NCI-H748 (cell line): Measurements from ENCODE around the gene TRPM1.

Experiments used
- DNase-seq: peaks from one replicate; lab custom pipeline; 2025; ENCODE audit not compliant: unreplicated experiment; lab: John Stamatoyannopoulos, UW

The TRPM1 gene

DNA sequence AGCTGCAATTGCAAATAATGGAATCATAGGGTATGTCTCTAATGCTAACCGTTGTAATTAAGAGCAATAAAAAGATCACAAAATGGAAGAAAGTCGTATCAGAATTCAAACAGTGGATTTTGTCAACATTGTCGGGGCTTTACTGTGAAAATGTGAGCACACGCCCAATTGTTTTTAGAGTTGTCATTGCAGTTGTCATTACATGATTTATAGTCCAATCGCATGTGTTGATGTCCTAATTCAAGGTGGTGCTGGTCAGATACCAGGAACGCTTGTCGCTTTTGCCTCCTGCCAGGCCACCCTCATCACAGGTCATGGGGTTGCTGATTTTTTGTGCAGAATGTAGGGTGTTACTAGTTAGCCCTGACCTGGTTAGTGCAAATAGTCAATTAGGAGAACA lies 16.2 kb downstream of the TRPM1 start:
- peak; percentile 3 for DNase-seq

DNA sequence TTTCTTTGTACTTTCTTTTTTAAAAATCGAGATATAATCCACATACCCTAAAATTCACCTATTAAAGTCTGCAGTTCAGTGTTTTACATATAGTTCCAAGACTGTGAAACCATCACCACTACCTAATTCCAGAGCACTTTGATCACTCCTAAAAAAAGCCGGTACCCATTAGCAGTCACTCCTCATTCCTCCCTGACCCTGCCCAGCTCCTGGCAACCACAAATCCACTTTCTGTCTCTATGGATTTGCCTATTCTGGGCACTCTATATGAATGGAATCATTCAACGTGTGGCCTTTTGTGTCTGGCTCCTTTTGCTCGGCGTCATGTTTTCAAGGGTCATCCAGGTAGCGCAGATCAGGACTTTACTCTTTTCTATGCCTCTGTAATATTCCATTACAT lies 17.3 kb downstream of the TRPM1 start:
- no peak for DNase-seq

DNA sequence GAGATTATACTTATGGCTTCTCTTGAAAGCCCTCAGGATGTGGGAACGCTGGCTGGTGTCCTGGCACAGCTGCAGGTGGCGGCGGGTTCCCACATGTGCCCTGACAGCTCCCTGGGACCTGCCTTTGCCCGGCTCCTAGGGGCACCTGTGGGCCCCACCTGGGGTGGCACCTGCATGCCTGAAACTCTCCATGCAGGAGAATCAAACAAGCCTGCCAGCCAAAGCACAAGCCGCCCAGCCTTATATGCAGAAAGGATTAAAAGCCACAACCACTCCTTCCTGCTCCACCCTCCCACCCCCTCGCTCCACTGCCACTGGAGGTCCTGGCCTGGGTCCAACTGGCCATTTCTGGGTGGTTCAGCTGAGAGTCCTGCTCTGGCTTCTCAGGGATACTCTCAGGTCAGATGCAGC lies 18.1 kb downstream of the TRPM1 start:
- no peak for DNase-seq

DNA sequence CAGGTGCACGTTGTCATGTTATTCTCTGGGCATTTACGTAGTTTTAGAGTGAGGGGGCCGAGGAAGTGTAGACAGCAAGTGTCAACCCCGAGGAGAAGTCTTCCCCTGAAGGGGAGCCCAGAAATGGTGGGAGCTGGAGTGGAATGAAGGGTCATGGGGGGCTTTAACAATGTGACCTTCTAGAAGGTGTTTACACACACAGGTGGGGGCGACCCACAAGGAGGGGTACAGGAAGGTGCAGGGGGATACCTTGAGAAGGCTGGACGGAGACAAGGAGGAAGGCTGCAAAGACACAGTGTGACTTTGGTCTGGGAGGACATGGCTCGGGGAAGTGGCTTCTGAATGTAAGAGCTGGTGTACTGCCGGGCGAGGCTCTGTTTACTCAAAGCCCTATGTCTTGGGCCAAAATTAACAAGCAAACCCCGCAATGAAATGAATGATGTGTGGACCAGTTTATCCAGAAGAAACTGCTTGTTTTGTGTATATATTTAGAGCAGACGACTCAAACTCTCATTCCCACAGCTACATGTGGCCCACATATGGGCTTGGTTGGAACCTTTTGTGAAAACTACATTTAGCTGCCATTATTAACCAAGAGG lies 18.7 kb downstream of the TRPM1 start:
- DNase-seq: no peak

DNA sequence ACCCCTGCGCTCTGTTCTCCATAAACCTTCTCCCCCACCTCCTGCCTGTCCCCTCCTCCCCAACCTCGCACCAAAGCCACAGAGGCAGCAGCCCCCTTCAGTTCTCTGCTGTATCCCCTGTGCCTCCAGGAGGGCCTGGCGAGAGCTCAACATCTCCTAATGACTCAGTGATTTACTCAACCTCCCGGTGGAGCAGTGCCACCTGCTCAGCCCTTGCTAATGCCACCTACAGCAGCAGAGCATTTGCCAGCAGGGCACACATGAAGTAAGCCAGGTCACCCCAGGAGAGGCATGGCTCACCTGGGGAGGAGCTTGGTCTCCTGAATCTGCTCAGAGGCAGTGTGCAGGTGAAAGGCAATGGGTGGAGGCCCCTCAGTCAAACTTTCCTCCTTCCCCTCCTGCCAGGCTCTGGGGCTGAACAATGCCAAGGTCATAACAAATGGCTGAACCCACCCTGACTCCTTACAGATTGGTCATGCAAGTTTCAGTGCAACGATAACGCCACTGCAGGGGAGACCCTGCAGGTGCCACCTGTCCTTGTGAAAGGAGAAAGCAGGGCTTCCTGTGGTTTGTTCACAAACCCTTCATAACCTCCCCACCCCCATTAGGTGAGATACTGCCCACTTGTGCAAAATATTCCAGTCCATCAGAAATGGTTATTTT lies 19.8 kb downstream of the TRPM1 start:
- peak; percentile 30 for DNase-seq

DNA sequence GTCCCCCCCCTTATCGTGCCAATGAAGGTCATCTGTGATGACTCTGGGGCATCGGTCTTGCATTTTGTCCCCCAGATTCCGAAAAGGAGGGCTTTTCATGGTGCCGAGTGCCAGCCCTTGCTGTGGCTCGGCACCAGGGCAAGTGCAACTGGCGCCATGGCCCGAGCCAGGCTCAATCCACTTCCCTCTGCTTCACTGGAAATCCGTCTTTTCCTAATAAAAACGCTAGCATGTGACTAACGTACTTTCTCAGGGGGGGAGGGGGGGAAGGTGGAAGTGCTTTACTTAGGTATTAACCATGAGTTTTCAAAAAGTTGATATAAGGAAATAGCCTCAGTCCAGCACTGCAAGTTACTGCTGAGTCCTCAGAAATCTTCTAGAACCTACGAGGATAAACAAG lies 20.5 kb downstream of the TRPM1 start:
- DNase-seq: no peak

DNA sequence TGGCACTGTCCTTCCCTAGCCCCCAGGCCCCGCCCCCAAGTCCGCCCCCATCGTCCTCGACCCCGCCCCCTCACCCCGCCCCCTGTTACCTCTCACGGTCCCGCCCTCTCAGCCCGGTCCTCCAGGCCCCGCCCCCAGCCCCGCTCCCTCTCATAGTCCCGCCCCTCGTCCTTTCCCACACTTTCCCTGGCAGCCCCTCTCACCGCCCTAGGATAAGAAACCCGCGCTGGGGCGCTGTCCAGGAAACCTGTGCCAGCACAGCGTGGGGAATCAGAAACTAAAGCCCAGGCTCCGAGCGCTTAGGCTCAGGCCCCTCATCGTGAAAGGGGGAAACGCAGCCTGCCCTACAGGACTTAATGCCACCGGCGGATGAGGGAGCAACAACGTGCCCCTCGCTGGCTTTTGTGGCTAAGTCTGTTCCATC lies 20.9 kb downstream of the TRPM1 start:
- no peak for DNase-seq

DNA sequence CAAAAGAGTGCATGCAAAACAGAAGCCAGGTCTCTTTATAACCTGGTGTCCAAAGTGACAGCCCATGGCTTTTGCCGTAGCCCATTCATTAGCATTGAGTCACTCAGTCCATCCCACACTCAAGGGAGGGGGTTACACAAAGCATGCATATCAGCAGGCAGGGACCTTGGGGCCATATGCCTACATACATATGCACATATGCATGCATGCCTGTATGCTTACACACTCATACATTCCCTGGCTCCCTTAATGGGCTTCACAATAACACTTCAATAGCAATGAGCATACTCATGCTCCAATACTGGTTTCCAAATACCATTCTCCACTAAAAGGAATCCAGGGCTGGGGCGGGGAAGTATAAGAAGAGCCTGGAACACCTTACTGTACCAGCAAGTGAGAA lies 22.0 kb downstream of the TRPM1 start:
- no peak for DNase-seq

DNA sequence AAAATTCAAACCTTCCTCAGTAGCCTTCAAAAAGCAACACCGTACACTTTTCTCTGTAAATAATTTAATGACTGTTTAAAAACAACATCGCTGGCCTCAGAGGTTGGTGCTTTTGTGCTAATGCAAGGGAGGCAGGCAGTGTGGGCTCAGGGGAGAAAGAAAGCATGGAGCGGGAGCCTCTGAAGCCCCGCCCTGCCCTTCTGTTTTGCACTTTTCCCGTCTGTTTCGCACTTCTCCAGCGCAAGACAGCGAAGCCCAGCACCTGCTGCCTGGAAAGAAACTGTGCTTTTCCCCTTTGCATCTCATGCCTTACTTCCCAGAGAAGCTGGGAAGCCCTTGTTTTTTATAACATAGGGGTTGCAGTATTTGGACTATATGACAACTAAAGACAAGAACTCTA lies 23.1 kb downstream of the TRPM1 start:
- no peak for DNase-seq

DNA sequence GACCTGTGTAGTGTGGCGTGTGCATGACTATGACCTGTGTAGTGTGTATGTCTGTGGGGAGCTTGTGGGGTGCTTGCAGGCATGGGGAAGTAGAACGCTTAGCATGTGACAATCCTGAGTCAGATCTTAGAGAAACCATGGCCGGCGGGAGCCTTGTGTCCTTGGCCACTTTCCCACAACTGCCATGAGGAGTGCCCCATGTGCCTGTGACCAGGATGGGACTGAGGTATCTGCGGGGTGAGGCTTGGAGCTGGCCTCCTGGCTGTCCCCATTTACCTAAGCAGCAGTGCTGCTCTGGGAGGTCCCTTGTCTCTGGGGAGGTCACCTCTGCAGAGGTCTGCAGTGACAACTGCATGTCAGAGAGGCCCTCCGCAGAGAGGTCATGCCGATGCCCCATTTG lies 23.6 kb downstream of the TRPM1 start:
- DNase-seq: no peak

DNA sequence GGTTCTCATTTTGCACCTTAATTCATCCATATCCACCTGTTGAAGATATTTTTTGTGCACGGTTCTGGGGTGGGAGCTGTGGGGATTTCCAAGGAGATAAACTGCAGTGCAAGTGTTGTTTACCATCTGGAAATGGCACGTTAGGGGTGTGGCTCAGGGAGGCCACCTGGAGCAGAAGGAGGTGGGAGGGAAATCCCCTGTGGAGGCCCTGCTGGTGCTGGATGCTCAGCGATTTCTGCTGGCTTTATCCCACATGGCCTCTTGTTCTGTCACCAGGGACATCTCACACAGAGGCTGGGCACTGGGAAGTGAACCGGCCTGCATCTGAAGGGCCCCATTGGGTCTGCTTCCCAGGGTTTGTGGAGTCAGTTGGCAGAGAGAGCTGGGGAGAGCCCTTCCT lies 24.3 kb downstream of the TRPM1 start:
- peak; percentile 52 for DNase-seq

DNA sequence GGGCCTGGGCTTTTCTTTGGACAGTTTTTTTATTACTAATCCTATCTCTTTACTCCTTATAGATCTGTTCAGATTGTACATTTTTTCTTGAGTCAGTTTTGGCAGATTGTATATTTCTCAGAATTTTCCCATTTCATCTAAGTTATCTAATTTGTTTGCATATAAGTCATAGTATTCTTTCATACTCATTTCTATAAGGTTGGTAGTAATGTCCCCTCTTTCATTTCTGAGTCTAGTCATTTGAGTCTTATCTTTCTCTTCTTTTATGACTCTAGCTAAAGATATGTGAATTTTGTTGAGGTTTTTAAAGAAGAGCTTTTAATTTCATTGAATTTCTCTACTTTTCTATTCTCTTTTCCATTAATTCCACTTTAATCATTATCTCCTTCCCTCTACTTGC lies 27.2 kb downstream of the TRPM1 start:
- no peak for DNase-seq

DNA sequence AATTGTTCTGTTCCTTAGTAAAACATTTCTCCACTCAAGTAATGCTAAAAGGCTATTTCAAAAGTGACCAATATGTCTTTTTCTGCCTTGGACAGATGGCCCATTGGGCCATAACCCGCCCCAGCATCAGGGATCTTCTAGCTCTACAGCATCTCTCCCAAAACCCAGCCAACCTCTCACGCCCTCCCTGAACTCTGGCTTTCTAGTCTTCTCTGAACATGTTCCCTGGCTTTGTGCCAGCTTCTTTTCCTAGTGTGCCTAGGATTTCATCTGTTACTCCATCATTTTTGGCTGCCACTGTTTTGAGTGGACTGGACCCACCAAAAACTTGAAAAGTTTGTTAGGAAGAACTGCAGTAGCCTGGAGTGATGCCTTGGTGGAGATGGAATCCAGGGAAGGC lies 30.7 kb downstream of the TRPM1 start:
- no peak for DNase-seq

DNA sequence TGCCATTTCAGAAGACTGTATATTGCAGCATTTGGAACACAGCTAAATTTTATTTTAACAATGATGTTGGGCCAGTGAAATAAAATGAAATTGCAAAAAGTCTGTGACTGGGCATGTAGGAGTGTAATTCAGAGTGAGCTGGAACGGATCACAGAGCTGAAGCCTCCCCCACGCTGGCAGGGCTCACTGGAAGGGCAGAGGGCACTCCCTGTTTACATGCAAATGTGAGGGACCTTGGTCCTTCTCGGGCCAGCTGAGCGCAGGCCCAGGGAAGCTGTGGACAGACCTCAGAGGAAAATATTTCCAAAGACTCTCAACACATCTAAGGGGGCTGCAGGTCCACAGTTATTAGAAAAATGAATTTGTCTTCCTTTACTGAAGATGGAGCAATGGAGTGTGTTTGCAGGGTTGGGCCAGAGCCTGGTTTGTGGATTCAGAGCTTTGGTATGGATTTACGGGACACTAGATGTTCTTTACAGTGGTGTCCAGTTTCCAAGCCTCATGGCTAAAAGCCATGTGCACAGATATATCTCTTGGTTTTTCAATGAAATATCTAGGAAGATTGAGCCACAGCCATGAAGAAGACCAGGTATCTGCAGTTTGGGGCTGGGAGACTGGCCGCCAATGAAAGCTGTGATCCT lies 32.0 kb downstream of the TRPM1 start:
- no peak for DNase-seq

DNA sequence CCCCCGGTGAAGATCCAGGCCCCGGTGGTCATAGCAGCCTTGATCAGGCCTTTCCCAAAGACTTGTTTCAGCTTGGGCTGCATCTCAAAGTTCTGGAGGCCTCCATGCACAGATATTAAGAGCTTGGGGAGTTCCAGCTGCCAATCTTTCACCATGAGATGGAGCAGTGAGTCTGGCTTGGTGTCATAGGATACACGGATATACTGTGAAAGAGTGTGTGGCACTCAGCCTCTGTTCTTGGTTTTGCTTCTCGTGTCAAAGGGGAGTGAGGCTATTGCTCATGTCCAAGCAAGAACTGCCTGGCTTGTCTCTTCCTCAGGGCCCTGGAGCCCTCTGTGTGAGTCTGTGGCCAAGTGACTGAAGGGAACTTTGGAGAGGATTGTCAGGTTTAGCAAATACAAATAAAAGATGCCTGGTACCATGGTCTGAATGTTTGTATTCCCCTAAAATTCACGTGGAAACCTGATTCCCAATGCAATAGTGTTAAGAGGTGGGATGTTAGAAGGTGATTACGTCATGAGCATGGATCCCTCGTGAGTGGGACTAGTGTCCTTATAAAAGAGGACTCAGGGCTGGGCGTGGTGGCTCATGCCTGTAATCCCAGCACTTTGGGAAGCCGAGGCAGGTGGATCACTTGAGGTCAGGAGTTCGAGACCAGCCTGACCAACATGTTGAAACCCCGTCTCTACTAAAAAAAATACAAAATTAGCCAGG lies 33.5 kb downstream of the TRPM1 start:
- no peak for DNase-seq

DNA sequence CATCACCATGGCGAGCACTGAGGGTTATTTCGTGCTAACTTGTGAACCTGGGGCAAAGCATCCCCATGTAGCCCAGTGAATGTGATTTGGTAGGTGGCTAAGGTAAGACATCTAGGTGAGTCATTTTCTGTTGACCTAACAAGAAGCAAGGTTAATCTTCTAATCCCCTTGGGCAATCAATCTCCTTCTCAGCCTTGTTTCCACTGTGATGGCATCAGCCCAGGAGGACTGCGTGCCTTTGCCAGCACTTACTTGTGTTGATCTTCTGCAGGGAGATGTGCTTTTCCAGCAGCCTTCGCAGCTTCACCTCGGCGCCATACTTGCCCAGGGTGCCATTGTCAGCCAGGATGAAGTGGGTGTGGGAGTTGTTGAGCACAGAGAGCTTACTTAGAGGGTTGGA lies 35.7 kb downstream of the TRPM1 start:
- no peak for DNase-seq

DNA sequence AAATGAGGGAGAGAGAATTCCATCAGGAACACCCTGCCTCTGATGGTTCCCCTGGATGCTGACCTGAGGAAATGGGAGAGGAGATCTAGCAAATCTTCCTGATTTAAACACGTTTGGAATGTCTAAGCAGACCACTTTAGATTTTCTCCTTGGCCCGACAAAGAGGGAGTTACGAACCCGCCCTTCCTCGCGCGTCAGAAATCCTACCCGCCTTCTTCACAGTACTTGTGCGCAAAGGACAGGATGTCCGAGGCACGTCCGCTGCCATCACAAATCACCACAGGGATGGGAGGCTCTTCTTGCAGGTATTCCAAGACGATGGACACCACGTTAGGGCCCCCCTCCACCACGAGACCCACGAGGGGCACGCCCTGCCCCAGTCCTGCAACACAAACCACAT lies 38.6 kb downstream of the TRPM1 start:
- no peak for DNase-seq

DNA sequence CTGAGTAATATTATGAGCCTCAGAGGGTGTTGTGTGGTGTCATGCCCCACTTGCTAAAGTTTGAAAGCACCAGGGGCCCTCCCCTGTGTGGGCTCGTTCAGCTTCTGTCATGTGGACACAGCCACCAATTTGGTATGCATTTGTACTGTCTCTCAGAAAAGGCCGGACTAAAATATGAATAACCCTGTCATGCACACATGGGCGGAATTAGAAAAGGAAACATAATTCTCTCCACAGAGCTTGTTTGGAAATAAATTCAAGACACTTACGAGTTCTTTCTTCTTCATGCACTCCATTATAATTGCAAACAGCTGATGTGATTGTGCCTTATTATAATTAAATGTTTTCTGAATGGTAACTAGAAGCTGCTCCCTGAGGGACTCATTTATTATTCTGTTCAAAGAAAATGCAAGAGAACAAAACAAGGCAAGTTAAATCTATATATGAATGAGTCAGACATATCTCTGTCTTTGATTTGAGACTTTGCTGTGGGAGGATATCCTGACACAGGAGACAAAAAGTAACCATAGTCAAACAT lies 39.1 kb downstream of the TRPM1 start:
- no peak for DNase-seq

DNA sequence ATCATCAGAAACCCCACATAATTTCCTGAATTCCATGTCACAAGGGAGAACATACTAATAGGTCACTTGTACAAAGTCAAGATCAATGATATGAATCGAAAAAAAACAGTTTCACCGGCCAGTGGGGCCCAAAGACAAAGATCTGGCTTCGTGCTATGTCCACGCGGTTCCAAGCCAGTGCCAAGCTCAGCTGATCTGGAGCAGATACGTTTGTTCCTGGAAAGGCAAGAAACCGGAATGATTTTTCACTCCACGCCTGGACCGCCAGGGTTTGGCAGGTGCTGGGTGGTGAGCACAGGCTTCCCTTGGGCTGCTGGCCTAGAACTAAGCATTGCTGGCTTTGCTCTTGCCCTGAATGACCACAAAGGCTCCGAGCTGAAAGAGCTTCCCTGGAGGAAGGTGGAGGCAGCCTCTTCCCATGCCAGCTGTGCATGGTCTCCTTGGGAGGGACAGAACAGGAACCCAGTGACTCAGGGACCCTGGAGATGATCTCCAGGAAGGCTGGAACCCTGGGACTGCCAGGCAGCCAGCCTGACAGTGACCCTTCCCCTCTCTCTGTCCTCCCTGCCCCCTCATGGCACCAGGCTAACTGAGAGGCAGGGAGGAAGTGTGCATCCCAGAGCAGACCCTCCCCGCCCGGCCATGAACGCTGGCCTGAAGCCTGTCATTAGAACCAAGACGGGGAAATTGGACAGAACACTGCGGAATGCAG lies 40.9 kb downstream of the TRPM1 start:
- no peak for DNase-seq

DNA sequence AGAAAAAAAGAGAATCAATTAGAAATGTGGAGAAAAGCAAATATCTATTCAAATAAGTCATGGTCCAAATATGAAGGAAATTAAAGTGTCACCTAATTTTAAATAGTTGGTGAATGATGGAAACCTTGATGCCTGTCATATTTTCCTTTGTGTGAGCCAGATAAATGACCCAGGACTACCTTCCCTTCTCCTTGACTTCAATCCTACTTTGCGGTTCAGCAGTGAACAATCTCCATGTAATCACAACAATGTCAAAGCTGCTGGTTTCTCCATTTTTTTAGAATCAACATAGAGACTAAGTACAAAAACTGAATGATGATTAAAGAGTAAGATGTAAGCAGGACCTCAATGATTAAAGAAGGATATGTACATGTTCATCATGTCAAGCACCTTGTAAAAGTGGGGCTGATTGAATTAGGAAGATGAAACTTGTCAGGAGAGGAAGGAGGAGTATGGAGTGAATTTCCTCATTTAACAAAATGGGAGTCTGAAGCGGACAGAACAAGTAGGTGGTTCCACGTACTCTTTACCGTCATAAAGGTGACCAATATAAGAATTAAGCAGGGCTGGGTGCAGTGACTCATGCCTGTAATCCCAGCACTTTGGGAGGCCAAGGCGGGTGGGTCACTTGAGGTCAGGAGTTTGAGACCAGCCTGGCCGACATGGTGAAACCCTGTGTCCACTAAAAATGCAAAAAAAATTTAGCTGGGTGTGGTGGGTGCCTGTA lies 43.1 kb downstream of the TRPM1 start:
- no peak for DNase-seq
